ENCODE results near the gene AOC2.

Gene AOC2

GRCh38 chr17:42844271-42844670 is at the start of gene AOC2:
Gene AOC2 (plus strand): TSS chr17:42844580. CDS start chr17:42844627, 47 bp downstream.
- Histone ChIP-seq H3K36me3 (ENCODE audit: insufficient read depth, low read length) (peaks cover 34% of the 10 kb centered on the region), H3K9ac (ENCODE audit: low read depth, low read length) (no peak within 1 kb of the TSS), H3K9me3 (ENCODE audit: control insufficient read depth, insufficient read depth, low read length) (no peaks in the 10 kb centered on the region), H3K4me1 (ENCODE audit: insufficient read depth, low read length) (no peaks in the 10 kb centered on the region; the same call in 1 of the 2 replicates)

DNA sequence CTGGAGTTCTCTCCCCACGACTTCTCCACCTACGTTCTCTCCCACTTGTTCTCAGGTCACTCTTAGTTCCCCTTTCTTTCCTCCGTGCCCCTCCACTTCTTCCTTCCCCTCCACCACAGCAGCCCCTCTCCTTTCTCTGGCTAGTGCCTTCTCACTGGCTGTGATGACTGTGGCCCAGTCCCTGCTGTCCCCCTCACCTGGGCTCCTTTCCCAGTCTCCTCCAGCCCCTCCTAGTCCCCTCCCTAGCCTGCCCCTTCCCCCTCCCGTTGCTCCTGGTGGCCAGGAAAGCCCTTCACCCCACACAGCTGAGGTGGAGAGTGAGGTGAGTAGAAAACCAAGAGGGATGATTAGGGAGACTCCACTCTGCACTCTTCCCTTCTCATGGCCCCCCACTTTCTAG is 49.3 kb upstream of the AOC2 start:
- no peaks in the 10 kb centered on the region for H3K36me3 ChIP-seq (ENCODE audit: insufficient read depth, low read length)
- no peak overlapping the region for H3K9ac ChIP-seq (ENCODE audit: low read depth, low read length)
- H3K4me1 ChIP-seq (ENCODE audit: insufficient read depth, low read length), result 0 out of 2 replicates have a peak, but pooled peaks cover 5% of the 10 kb centered on the region
- H3K9me3 ChIP-seq (ENCODE audit: control insufficient read depth, insufficient read depth, low read length), result no peaks in the 10 kb centered on the region

- H3K4me1 ChIP-seq (ENCODE audit: insufficient read depth, low read length), result 0 out of 2 replicates have a peak, but pooled peaks cover 5% of the 10 kb centered on the region
These were observed 48.9 kb upstream of the AOC2 start for GRCh38 chr17:42795465-42795864.

GRCh38 chr17:42796066-42796758 is 48.2 kb upstream of the AOC2 start:
- no peaks in the 10 kb centered on the region for H3K36me3 ChIP-seq (ENCODE audit: insufficient read depth, low read length)
- no peak overlapping the region for H3K9ac ChIP-seq (ENCODE audit: low read depth, low read length)
- no peaks in the 10 kb centered on the region for H3K9me3 ChIP-seq (ENCODE audit: control insufficient read depth, insufficient read depth, low read length)
- 0 out of 2 replicates have a peak, but pooled peaks cover 5% of the 10 kb centered on the region for H3K4me1 ChIP-seq (ENCODE audit: insufficient read depth, low read length)

More at GRCh38 chr17:42795465-42795864, 48.9 kb upstream of the AOC2 start:
- H3K36me3 ChIP-seq (ENCODE audit: insufficient read depth, low read length), result no peaks in the 10 kb centered on the region
- H3K9ac ChIP-seq (ENCODE audit: low read depth, low read length), result no peak overlapping the region
- no peaks in the 10 kb centered on the region for H3K9me3 ChIP-seq (ENCODE audit: control insufficient read depth, insufficient read depth, low read length)

GRCh38 chr17:42797067-42798007 is 47.0 kb upstream of the AOC2 start:
- H3K36me3 ChIP-seq (ENCODE audit: insufficient read depth, low read length), result no peaks in the 10 kb centered on the region
- no peaks in the 10 kb centered on the region for H3K9me3 ChIP-seq (ENCODE audit: control insufficient read depth, insufficient read depth, low read length)
- H3K9ac ChIP-seq (ENCODE audit: low read depth, low read length), result peak overlapping the region; percentile 92
- H3K4me1 ChIP-seq (ENCODE audit: insufficient read depth, low read length), result 0 out of 2 replicates have a peak, but pooled peaks cover 5% of the 10 kb centered on the region

DNA sequence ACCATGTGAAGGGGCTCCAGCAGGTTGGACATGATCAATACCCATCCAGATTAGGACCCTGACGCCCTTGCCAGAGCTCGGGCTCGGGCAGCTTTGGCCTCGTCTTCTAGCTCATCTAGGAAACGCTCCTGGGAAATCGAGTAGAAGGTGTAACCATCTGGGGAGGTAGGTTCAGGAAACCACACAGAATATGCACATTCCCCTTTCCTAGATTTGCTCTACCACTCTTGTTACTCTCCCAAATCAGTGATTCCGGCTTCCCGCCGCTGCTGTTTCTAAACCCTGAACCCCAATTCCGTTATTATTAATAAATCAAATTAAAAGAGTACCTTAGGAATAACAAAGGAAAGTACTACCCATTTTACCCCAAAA is 46.4 kb upstream of the AOC2 start:
- no peaks in the 10 kb centered on the region for H3K9me3 ChIP-seq (ENCODE audit: control insufficient read depth, insufficient read depth, low read length)
- peak overlapping the region; percentile 92 for H3K9ac ChIP-seq (ENCODE audit: low read depth, low read length)
- no peaks in the 10 kb centered on the region for H3K36me3 ChIP-seq (ENCODE audit: insufficient read depth, low read length)
- 0 out of 2 replicates have a peak, but pooled peaks cover 5% of the 10 kb centered on the region for H3K4me1 ChIP-seq (ENCODE audit: insufficient read depth, low read length)

DNA sequence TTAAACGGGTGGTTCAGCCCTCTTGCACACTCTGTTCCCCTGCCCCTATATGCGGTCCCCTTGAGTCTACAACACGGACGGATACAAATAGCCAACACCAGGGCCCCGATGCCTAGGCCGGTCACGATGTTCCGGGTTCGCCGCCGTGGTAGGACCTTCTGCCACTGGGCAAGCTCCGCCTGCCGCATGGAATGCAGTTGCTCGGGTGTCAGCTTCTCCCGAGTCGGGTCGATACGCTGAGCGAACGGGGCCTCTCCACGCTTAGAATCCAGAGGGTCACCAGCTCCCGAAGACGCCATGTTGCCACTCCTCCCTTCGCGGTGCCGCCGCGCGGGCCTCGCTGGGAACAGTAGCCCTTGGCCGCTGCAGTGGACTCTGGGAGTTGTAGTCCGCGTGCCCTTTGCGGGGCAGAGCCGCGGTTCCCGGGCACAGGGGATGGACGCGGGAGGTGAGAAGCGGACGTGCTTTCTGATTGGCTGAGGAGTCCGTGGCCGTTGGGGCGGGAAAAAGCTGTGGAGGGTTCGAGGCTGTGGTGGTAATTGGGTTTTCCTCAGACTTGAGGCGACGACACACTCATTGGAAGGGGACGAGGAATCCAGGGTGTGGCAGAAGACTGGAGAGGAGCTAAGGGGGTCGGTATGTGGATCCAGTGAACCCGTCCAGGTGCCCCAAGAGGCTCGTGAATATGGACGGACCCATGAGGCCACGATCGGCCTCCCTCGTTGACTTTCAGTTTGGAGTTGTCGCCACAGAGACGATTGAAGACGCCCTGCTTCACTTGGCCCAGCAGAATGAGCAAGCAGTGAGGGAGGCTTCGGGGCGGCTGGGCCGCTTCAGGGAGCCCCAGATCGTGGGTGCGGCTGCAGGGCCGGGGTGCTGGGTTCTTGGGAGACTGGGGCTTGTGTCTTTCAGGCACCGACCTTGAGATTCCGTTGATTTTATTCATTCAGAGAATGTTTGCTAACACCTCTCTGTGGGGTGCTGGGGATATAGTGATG is 45.7 kb upstream of the AOC2 start, which contains the start of the genes CNTD1 and COA3:
Gene CNTD1, plus strand, starts transcription at position 479 of the 998 bp plus-strand sequence. Its CDS starts 207 bp downstream, at position 686.
Gene COA3, minus strand, starts transcription at position 322 of the 998 bp plus-strand sequence. Its CDS starts 23 bp downstream, at position 299.
- Histone ChIP-seq H3K9ac (ENCODE audit: low read depth, low read length) (peak within 1 kb of the TSS; percentile 92), H3K36me3 (ENCODE audit: insufficient read depth, low read length) (no peaks in the 10 kb centered on the region), H3K4me1 (ENCODE audit: insufficient read depth, low read length) (0 out of 2 replicates have a peak, but pooled peaks cover 5% of the 10 kb centered on the region), H3K9me3 (ENCODE audit: control insufficient read depth, insufficient read depth, low read length) (no peaks in the 10 kb centered on the region)

DNA sequence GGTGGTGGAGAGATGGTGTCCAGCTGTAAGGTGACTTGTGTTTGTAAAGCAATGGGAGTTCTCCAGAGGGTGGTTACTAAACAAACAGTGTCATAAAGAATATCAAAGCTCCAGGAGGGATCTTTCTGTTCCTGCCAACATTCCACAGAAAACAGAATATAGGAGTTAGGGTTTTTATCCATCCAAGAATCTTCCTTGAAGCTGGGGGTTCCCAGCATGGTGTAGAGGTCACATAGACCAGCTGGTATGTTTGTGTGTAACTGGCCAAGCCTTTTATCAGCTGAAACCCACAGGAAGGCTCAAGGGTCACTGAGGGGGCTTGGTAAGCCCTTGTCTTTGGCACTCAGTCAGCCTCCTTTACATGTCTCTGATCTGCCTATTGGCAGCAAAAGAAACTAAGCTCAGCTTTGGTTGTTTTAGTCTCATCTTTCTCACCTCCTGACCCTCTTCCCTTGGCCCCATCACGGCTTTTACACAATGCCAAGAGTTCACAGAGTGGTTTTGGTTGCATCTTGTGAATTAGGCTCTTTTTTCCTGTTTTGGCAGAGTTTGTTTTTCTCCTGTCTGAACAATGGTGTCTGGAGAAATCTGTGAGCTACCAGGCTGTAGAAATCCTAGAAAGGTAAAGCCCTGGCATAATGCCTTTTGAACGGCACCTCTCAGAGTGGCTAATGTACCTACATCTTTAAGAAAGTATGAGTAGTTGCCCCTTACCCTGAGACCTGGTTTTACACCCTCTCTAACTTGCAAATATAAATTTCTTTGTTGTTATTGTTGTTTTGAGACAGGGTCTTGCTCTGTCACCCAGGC is 41.1 kb upstream of the AOC2 start:
- Histone ChIP-seq H3K4me1 (ENCODE audit: insufficient read depth, low read length) (no peaks in the 10 kb centered on the region), H3K36me3 (ENCODE audit: insufficient read depth, low read length) (no peaks in the 10 kb centered on the region), H3K9ac (ENCODE audit: low read depth, low read length) (no peak overlapping the region), H3K9me3 (ENCODE audit: control insufficient read depth, insufficient read depth, low read length) (no peaks in the 10 kb centered on the region)

GRCh38 chr17:42804918-42805367 is 39.4 kb upstream of the AOC2 start:
- H3K9ac ChIP-seq (ENCODE audit: low read depth, low read length), result no peak overlapping the region
- no peaks in the 10 kb centered on the region for H3K36me3 ChIP-seq (ENCODE audit: insufficient read depth, low read length)
- H3K9me3 ChIP-seq (ENCODE audit: control insufficient read depth, insufficient read depth, low read length), result no peaks in the 10 kb centered on the region
- no peaks in the 10 kb centered on the region for H3K4me1 ChIP-seq (ENCODE audit: insufficient read depth, low read length)

GRCh38 chr17:42806249-42806648 is 38.1 kb upstream of the AOC2 start:
- H3K36me3 ChIP-seq (ENCODE audit: insufficient read depth, low read length), result peaks cover 5% of the 10 kb centered on the region; the same call in 1 of the 2 replicates
- no peaks in the 10 kb centered on the region for H3K9me3 ChIP-seq (ENCODE audit: control insufficient read depth, insufficient read depth, low read length)
- H3K4me1 ChIP-seq (ENCODE audit: insufficient read depth, low read length), result no peaks in the 10 kb centered on the region
- H3K9ac ChIP-seq (ENCODE audit: low read depth, low read length), result no peak overlapping the region

DNA sequence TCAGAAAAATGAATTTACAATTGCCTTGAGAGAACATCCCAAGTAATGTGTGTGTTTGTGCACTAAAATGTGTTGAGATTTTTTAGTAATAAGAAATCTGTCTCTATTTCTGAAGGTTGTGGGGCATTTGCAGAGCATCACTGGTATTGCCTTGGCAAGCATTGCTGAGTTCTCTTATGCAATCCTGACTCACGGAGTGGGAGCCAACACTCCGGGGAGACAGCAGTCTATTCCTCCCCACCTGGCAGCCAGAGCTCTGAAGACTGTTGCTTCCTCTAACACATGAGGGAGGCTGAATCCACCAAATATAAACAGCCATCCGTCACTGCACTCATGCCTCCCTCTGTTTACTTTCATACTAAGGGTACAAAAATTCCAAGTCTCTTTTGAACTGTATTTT is 35.1 kb upstream of the AOC2 start:
- no peaks in the 10 kb centered on the region for H3K9me3 ChIP-seq (ENCODE audit: control insufficient read depth, insufficient read depth, low read length)
- H3K9ac ChIP-seq (ENCODE audit: low read depth, low read length), result no peak overlapping the region
- H3K36me3 ChIP-seq (ENCODE audit: insufficient read depth, low read length), result peaks cover 10% of the 10 kb centered on the region
- no peaks in the 10 kb centered on the region for H3K4me1 ChIP-seq (ENCODE audit: insufficient read depth, low read length)

DNA sequence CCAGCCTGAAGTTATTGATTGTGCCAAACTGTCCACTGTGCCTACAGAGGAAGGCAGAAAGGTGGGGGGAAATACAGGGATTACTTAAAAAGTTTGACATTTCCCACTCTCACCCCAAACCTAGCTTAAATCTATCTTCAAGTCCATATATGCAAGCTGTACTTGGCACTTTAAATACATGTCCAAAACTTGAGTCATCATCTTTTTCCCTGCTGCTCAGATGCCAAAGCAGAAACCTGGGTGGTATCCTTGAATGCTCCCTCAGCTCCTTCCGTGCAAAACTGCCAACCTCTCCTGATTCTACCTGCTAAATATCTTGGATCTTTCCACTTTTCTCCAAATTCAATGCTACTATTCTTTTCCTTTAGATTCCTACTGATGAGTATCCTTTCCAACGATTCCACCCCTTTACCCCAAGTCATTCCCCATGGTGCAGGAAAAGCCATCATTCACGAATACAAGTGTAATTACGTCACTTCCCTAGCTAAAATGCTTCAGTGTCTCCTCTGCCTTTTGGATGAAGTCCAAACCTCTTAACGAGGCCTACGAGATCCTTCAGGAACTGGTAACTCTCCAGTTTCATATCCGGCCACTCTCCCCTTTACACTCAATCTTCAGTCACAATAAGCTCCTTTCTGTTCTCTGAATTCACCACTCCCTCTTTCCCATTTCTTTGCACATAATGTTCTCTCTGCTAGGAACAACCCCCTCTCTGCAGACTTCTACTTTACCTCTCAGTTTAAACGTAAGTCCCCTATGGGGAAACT is 29.6 kb upstream of the AOC2 start:
- peaks cover 56% of the 10 kb centered on the region for H3K36me3 ChIP-seq (ENCODE audit: insufficient read depth, low read length)
- no peak overlapping the region for H3K9ac ChIP-seq (ENCODE audit: low read depth, low read length)

More for the DNA sequence above, 29.6 kb upstream of the AOC2 start:
- no peaks in the 10 kb centered on the region for H3K9me3 ChIP-seq (ENCODE audit: control insufficient read depth, insufficient read depth, low read length)
- no peaks in the 10 kb centered on the region for H3K4me1 ChIP-seq (ENCODE audit: insufficient read depth, low read length)
